ENCODE measurements around the gene STK38. TPM values are rescaled to one million over a fixed set of nuclear protein-coding genes. Genes with fewer than 3 reads are reported as not detected.
"Not testable (repeated sequence)": the region's sequence is repeated elsewhere in the genome, so short reads cannot be mapped to it uniquely, and the experiment has no call there.

Gene STK38
- total RNA-seq, 2 experiments from 2014 or later = 47.0 to 48.4 TPM

DNA sequence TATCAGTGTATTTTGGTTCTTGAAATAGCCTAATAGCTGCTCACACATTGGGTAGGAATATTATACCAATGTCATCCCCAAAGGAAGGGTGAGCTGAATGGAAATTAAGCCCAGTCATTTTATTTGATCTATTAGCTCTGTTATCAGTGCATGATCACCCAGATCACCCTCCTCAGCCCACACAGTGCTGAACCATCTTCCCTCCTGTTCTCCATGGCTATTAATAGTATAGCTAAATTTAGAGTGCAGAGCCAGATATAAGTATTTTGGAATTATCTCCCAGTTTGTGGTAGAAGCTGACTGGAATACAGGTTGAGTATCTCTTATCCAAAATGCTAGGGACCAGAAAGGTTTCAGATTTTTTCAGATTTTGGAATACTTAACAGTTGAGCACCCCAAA is 59.1 kb downstream of the STK38 start:
- Mint-ChIP-seq H3K27me3 (no peaks in the 10 kb centered on the region), H3K9me3 (no peaks in the 10 kb centered on the region), H3K4me3 (no peak overlapping the region), H3K4me1 (ENCODE audit: low read depth) (peaks cover 35% of the 10 kb centered on the region), H3K36me3 (ENCODE audit: low read depth) (peaks cover 91% of the 10 kb centered on the region), H3K27ac (peak overlapping the region; percentile 70)
- CTCF ChIA-PET = interaction anchor here (1.0 to 1.1 kb wide), 2 partner anchors 11 to 17 kb away, joined by 3 to 5 read pairs; no protein-coding TSS in a partner anchor
- Histone ChIP-seq H3K36me3 (ENCODE audit: insufficient read depth, low read length) (peaks cover 73% of the 10 kb centered on the region), H3K9me3 (ENCODE audit: control insufficient read depth in 1 of 2, insufficient read depth in 1 of 2, low read length in 2 of 2) (no peaks in the 10 kb centered on the region), H3K27me3 (ENCODE audit: control insufficient read depth in 1 of 2, insufficient read depth in 2 of 2, low read length in 2 of 2) (no peaks in the 10 kb centered on the region), H3K4me3 (ENCODE audit: low read length) (no peak overlapping the region), H3K27ac (ENCODE audit: low read depth in 1 of 2, low read length in 2 of 2) (no peak overlapping the region), H3K4me1 (ENCODE audit: insufficient read depth, low read length) (peaks cover 1% of the 10 kb centered on the region)
- POLR2A ChIA-PET = interaction anchor here (1.6 to 2.6 kb wide), 4 partner anchors 10 to 105 kb away, joined by 4 to 12 read pairs (median 6); partner anchors contain the start of gene SRSF3
- intact Hi-C loops (cut with DNase I, micrococcal nuclease) = no loop called here
- TF ChIP-seq, protein P1, sequence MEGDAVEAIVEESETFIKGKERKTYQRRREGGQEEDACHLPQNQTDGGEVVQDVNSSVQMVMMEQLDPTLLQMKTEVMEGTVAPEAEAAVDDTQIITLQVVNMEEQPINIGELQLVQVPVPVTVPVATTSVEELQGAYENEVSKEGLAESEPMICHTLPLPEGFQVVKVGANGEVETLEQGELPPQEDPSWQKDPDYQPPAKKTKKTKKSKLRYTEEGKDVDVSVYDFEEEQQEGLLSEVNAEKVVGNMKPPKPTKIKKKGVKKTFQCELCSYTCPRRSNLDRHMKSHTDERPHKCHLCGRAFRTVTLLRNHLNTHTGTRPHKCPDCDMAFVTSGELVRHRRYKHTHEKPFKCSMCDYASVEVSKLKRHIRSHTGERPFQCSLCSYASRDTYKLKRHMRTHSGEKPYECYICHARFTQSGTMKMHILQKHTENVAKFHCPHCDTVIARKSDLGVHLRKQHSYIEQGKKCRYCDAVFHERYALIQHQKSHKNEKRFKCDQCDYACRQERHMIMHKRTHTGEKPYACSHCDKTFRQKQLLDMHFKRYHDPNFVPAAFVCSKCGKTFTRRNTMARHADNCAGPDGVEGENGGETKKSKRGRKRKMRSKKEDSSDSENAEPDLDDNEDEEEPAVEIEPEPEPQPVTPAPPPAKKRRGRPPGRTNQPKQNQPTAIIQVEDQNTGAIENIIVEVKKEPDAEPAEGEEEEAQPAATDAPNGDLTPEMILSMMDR (IDR thresholded peaks at IDR 0.05) = no peak
- no peak for DNase-seq
- ATAC-seq (ENCODE audit: poor library complexity) = no peak

DNA sequence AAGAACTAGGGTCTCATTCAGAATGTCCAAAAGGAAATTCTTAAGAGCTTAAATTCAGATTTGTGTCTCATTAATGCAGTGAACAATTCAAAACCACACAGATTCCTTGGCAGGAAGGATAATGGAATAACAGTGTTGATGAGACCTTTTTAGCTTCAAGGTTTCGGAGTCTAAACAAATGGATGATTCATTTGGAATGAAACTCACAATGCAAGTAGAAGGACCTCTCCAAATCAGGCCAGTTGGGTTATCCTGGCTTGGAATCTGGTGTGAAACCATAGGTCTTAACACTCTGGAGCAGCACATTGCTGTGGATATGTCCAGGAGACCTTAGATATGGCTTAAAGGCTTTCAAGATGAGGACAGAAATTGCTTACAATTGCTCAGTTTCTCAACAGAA is 59.6 kb downstream of the STK38 start:
- POLR2A ChIA-PET = interaction anchor here (1.6 to 2.6 kb wide), 4 partner anchors 10 to 106 kb away, joined by 4 to 12 read pairs (median 6); partner anchors contain the start of gene SRSF3
- Mint-ChIP-seq H3K4me1 (ENCODE audit: low read depth) (peaks cover 34% of the 10 kb centered on the region), H3K9me3 (no peaks in the 10 kb centered on the region), H3K4me3 (no peak overlapping the region), H3K27me3 (no peaks in the 10 kb centered on the region), H3K27ac (peak overlapping the region; percentile 70), H3K36me3 (ENCODE audit: low read depth) (peaks cover 88% of the 10 kb centered on the region)
- Histone ChIP-seq H3K27me3 (ENCODE audit: control insufficient read depth in 1 of 2, insufficient read depth in 2 of 2, low read length in 2 of 2) (no peaks in the 10 kb centered on the region), H3K36me3 (ENCODE audit: insufficient read depth, low read length) (peaks cover 71% of the 10 kb centered on the region), H3K27ac (ENCODE audit: low read depth in 1 of 2, low read length in 2 of 2) (no peak overlapping the region), H3K9me3 (ENCODE audit: control insufficient read depth in 1 of 2, insufficient read depth in 1 of 2, low read length in 2 of 2) (no peaks in the 10 kb centered on the region), H3K4me1 (ENCODE audit: insufficient read depth, low read length) (no peaks in the 10 kb centered on the region), H3K4me3 (ENCODE audit: low read length) (no peak overlapping the region)
- CTCF ChIA-PET = interaction anchor here (1.0 to 1.1 kb wide), 2 partner anchors 12 to 17 kb away, joined by 3 to 5 read pairs; no protein-coding TSS in a partner anchor
- no peak for DNase-seq
- TF ChIP-seq, protein P1 (IDR thresholded peaks at IDR 0.05) = no peak
- intact Hi-C loops (cut with DNase I, micrococcal nuclease) = no loop called here
- ATAC-seq (ENCODE audit: poor library complexity) = no peak

DNA sequence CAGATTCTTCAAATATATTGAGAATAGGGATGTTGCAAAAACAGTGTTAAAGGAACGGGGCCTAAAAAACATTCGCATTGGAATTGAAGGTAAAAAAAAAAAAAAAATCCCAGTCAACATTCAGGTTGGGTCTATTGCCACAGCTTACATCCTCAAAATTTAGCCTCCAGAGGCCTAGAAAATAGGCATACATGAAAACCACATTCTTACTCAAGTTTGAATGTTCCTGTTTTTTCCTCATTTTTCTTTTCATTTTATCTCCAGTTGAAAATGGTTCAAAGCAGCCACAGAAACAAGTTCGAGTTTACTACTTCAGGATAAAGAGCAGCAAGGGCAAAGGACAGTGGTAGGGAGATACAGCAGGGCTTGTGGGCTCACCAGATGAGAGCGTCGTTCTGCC is 62.5 kb downstream of the STK38 start:
- Mint-ChIP-seq H3K36me3 (ENCODE audit: low read depth) (peaks cover 84% of the 10 kb centered on the region), H3K27me3 (no peaks in the 10 kb centered on the region), H3K4me1 (ENCODE audit: low read depth) (peaks cover 22% of the 10 kb centered on the region), H3K27ac (peak overlapping the region; percentile 49), H3K4me3 (no peak overlapping the region), H3K9me3 (no peaks in the 10 kb centered on the region)
- no peaks in the 10 kb centered on the region for H3K9me3 ChIP-seq (ENCODE audit: control insufficient read depth in 1 of 2, insufficient read depth in 1 of 2, low read length in 2 of 2)
- intact Hi-C loops (cut with DNase I, micrococcal nuclease) = loop anchor here (5.0 kb wide), 2 partner anchors 37 to 62 kb away; no protein-coding TSS in a partner anchor
- H3K4me1 ChIP-seq (ENCODE audit: insufficient read depth, low read length) = no peaks in the 10 kb centered on the region
- H3K4me3 ChIP-seq (ENCODE audit: low read length) = no peak overlapping the region
- ATAC-seq (ENCODE audit: poor library complexity) (no peak), DNase-seq (no peak)
- H3K27me3 ChIP-seq (ENCODE audit: control insufficient read depth in 1 of 2, insufficient read depth in 2 of 2, low read length in 2 of 2) = no peaks in the 10 kb centered on the region
- H3K27ac ChIP-seq (ENCODE audit: low read depth in 1 of 2, low read length in 2 of 2) = no peak overlapping the region
- TF ChIP-seq, protein P1 (IDR thresholded peaks at IDR 0.05) = no peak
- CTCF ChIA-PET = interaction anchor here (0.6 kb wide), 1 partner anchor 78 kb away, joined by 3 read pairs; no protein-coding TSS in a partner anchor
- peaks cover 74% of the 10 kb centered on the region for H3K36me3 ChIP-seq (ENCODE audit: insufficient read depth, low read length)
- POLR2A ChIA-PET = interaction anchor here (0.9 kb wide), 2 partner anchors 20 to 49 kb away, joined by 3 to 4 read pairs; no protein-coding TSS in a partner anchor

DNA sequence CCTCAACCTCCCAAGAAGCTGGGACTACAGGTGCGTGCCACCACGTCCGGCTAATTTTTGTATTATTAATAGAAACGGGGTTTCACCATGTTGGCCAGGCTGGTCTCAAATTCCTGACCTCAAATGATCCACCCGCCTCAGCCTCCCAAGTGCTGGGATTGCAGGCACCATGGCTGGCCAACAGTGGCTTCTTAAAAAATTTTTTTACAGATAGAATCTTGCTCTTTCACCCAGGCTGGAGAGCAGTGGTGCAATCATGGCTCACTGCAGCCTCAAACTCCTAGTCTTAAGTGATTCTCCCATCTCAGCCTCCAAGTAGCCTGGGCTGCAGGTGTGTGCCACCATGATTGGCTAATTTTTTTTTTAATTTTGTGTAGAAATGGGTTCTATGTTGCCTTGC is 64.0 kb downstream of the STK38 start:
- H3K9me3 Mint-ChIP-seq; DNase-seq; H3K27ac ChIP-seq (ENCODE audit: low read depth in 1 of 2, low read length in 2 of 2); H3K9me3 ChIP-seq (ENCODE audit: control insufficient read depth in 1 of 2, insufficient read depth in 1 of 2, low read length in 2 of 2); ATAC-seq (ENCODE audit: poor library complexity); H3K27me3 ChIP-seq (ENCODE audit: control insufficient read depth in 1 of 2, insufficient read depth in 2 of 2, low read length in 2 of 2); H3K27me3 Mint-ChIP-seq; H3K4me3 ChIP-seq (ENCODE audit: low read length); H3K4me1 ChIP-seq (ENCODE audit: insufficient read depth, low read length); H3K27ac Mint-ChIP-seq; CTCF ChIA-PET; POLR2A ChIA-PET; H3K4me3 Mint-ChIP-seq: not testable (repeated sequence)
- H3K36me3 Mint-ChIP-seq (ENCODE audit: low read depth) = peaks cover 84% of the 10 kb centered on the region
- H3K36me3 ChIP-seq (ENCODE audit: insufficient read depth, low read length) = peaks cover 73% of the 10 kb centered on the region
- H3K4me1 Mint-ChIP-seq (ENCODE audit: low read depth) = peaks cover 19% of the 10 kb centered on the region
- intact Hi-C loops (cut with DNase I, micrococcal nuclease) = loop anchor here (5.0 kb wide), 2 partner anchors 36 to 61 kb away; no protein-coding TSS in a partner anchor

Data from CD4-positive, alpha-beta T cell (primary cell).